GM12872 (cell line): ENCODE data around the gene ELMO3.
A peak's percentile ranks its signal among the peaks of the same experiment; 100 is the strongest.

Experiments
- TF ChIP-seq, protein P1 (sequence below): IDR thresholded peaks from 3 replicates; pipeline ENCODE4 v1.5.1; 2011; ENCODE audit warnings: low read depth, mild to moderate bottlenecking, low read length, moderate library complexity; ENCODE audit not compliant: insufficient read depth

ELMO3 gene

DNA sequence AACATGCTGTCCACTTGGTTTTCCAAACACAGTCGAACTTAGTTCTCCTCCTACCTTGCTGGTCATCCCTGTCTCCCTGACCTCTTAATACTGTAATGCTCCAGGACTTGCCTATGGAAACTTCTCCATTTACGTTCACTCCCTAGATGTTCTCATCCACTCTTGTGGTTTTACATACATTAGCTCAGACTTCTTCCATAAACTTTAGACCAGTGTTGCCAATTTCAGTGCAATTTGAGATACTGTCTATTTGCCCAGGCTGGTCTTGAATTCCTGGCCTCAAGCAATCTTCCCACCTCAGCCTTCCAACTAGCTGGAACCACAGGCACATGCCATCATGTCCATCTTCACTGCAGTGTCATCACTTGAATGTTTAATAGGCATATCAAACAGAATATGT, 16.6 kb upstream of the ELMO3 start:
- TF ChIP-seq, protein P1, sequence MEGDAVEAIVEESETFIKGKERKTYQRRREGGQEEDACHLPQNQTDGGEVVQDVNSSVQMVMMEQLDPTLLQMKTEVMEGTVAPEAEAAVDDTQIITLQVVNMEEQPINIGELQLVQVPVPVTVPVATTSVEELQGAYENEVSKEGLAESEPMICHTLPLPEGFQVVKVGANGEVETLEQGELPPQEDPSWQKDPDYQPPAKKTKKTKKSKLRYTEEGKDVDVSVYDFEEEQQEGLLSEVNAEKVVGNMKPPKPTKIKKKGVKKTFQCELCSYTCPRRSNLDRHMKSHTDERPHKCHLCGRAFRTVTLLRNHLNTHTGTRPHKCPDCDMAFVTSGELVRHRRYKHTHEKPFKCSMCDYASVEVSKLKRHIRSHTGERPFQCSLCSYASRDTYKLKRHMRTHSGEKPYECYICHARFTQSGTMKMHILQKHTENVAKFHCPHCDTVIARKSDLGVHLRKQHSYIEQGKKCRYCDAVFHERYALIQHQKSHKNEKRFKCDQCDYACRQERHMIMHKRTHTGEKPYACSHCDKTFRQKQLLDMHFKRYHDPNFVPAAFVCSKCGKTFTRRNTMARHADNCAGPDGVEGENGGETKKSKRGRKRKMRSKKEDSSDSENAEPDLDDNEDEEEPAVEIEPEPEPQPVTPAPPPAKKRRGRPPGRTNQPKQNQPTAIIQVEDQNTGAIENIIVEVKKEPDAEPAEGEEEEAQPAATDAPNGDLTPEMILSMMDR: no peak

DNA sequence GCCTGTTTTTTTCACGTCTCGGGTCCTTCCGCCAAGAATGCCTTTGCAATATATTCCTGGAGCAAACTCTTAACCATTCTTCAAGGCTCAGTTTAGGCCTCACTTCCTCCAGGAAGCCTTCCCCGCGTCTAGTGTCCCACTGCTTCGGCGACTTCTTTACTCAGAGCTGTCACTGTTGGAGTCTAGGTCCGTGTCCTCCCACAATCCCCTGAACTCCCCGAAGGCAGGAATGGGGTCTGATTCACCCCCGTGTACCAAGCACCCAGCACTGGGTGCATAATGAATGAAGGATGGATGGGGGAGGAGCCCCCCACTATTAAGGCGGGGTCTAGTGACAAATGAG, 15.7 kb upstream of the ELMO3 start:
- TF ChIP-seq, protein P1: no peak

DNA sequence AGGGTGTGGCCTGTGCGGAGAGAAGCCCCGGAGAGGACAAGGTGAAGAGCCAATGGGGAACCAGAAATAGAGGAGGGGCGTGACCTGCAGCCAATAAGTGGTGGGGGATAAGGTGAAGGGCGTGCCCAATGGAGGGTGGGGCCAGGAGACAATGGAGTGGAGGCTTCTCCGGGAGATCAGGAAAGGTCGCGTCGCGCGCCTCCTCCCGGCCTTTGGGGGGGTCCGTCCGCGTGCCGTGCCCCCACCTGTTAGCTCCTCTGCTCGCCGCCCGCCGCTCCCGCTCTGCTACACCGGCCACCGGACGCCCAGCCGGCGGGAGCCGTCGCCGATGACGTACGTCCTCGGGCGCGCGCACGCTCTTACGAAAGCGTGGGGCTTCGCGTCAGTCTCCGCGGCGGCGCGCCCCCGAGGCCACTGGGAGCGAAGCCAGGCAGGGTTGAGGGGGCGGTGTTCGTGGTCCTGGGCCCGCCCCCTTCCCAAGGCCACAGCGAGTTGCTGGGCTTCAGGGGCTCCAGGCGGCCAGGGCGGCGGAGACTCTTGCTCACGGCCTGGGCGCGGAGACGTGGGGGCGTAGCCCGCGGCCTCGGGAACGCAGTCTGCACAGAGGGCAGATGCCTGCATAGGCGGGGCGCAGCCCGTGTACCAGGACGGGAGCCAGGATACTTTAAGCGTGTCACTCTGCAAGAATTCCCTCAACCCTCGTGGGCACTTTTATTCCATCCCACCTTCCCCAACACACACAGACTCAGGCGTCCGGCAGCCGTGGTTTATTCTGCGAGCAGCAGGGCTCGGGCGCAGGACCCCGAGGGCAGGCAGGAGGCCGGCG, 15.1 kb upstream of the ELMO3 start, which contains the start of gene MATCAP1:
Gene MATCAP1, minus strand, starts transcription at position 337 of the 826 bp plus-strand sequence. CDS start 3,353 bp downstream, outside the sequence.
- TF ChIP-seq, protein P1: no peak

DNA sequence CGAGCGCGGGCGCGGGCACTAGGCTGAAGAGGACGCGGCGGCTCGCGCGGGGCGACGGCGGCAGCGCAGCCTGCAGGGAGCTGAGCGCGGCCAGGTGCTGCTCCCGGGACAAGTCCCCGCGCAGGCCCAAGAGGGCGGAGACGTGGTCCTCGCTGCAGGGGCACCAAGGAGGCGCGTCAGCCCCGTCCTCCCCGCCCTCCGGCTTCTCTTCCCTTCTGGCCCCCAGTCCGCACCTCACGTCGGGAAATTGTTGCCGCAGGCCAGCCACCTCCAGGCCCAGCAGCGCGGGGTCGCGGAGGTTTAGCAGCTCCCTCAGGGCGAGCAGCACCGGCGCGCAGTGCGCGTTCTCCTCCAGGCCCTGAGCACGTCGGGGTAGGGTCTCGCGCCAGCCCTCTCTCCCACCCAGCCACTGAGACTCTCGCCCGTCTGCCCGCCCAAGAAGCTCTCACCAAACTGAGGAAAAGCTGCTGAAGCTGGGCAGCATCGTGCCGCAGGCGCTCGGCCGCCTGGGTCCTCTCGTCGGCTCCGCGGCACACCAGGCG, 14.4 kb upstream of the ELMO3 start:
- TF ChIP-seq, protein P1: no peak

DNA sequence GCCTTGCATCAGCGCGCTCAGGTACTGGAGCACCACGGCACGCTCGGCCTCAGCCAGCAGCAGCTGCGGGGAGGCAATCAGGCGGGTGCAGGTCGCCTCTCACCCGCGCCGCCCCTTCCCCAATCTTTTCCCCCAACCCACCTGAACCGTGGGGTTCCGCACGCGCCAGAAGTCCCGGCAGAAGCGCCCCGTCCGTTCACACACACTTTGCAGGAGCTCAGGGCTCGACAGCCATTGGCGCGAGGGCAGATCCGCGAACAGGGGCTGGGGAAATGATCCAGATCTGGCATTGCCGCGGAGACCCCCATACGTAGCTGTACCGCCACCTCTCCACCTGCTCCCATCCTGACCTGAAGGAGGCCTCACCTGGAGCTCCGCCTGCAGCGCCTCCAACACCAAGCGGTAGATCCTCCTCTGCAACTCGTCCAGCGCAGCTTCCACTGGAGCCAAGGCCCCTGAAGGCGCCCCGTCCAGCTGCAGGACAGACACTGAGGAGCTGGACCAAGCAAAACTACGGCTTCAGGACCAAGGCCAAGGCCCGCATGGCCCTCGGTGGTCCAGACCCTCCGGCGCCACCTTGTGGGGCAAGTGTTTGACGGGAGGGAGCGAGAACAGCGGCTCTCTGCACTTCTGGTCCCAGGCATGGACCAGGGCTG, 13.8 kb upstream of the ELMO3 start:
- TF ChIP-seq, protein P1: peak; percentile 87

DNA sequence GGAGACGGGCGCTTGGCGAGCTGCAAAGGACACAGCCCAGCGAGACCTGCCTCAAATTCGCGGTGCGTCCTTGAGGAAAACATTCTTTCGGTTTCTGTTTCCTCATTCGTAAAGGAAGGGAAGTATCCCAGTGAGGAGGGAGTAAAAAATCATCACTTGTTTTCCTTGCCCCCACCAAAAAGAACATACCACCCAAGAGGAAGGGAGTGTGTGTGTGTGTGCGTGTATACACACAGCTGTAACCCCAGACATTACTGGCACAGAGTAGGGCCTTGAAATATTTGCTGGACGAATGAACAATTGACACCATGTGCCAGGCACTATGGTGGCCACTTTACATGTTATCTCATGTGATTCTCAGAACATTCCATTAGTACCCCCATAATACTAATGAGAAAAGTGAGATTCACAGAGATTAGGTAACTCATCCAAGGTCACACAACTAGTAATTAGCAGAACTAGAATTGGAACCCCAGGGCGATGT, 13.2 kb upstream of the ELMO3 start:
- TF ChIP-seq, protein P1: no peak

DNA sequence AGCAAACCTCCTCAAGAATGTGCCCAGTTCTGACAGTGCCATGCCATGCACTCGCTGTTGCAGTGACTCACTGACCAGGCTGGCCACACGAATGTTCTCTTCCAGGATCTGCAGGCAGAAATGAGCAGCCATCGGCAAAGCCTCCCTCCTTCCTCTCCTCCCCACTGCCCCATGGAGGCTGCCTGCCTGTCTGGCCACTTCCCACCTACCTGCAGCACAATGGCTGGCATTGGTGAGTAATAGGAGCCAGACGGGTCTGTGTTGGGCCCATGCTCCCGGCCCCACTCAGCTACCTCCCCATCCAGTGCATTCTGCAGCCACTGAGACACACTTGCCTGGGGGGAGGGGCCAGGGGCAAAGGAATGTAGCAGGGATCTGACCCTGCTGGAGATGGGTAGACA, 12.4 kb upstream of the ELMO3 start:
- TF ChIP-seq, protein P1: no peak
